Thyroid gland (tissue), 4 donors: ENCODE results near the gene STON1. TPM values are rescaled to one million over a fixed set of nuclear protein-coding genes. Genes with fewer than 3 reads are reported as not detected.
"Not testable (repeated sequence)": the region's sequence is repeated elsewhere in the genome, so short reads cannot be mapped to it uniquely, and the experiment has no call there.

Experiments
- DNase-seq, 2 donors: peaks; one replicate each; pipeline ENCODE4 v3.0.0-alpha.2; 2019
- H3K27ac ChIP-seq, 3 donors: fragments of 200-600 bp; sonication (generic); 1 replicate in 2 of 3; 2 replicates in 1 of 3; pipeline ENCODE4 v1.5.1; 2016 to 2019; ENCODE audit warnings: mild to moderate bottlenecking in 1 of 3, moderate library complexity in 1 of 3
- H3K27me3 ChIP-seq: fragments of 200-600 bp; sonication (generic); one replicate; pipeline ENCODE4 v1.5.1; 2019
- H3K36me3 ChIP-seq, 2 donors: fragments of 200-600 bp; sonication (generic); one replicate each; pipeline ENCODE4 v1.5.1; 2016 to 2019
- H3K4me1 ChIP-seq, 2 donors: fragments of 200-600 bp; sonication (generic); one replicate each; pipeline ENCODE4 v1.5.1; 2017 to 2019
- H3K4me3 ChIP-seq, 3 donors: fragments of 200-600 bp; sonication (generic); replicated peaks in 1 of 3; 1 replicate in 2 of 3; 2 replicates in 1 of 3; pipeline ENCODE4 v1.5.1; 2016; ENCODE audit warnings: mild to moderate bottlenecking in 1 of 3
- H3K9me3 ChIP-seq: fragments of 200-600 bp; sonication (generic); one replicate; pipeline ENCODE4 v1.5.1; 2017
- CTCF ChIP-seq, 6 experiments: fragments of 200-600 bp in 3 of 6; fragments of 450-650 bp in 3 of 6; sonication (generic) in 3 of 6; IDR thresholded peaks; one replicate each; pipeline ENCODE4 v1.5.1; 2016 to 2019; ENCODE audit warnings: antibody characterized with exemption in 6 of 6, mild to moderate bottlenecking in 2 of 6, inconsistent platforms in 1 of 6, moderate library complexity in 1 of 6
- POLR2A ChIP-seq, 2 donors: fragments of 450-650 bp; IDR thresholded peaks; one replicate each; pipeline ENCODE4 v1.6.1; 2017; ENCODE audit warnings: antibody characterized with exemption in 2 of 2, mild to moderate bottlenecking in 2 of 2, moderate library complexity in 1 of 2
- WGBS, 2 donors: methylation state at CpG; one replicate each; pipeline ENCODE4 v1.1.5; 2017; 5-methylcytosine and 5-hydroxymethylcytosine counted together
- intact Hi-C: fragments of 100-400 bp; cut with DNase I; formaldehyde crosslinking; loops from one replicate; pipeline ENCODE4 v1.15.1; 2023
- total RNA-seq, 4 donors: library from RNA; depleted of rRNA; stranded (reverse); fragments of >200 nt; gene quantifications; one replicate each; pipeline ENCODE4 v1.2.3, GENCODE V29; 2016

Gene STON1
- total RNA-seq, 4 donors from 2014 or later: 11.4 to 29.8 (median 15.3) TPM

GRCh38 chr2:48514348-48515003 lies 15.5 kb upstream of the STON1 start:
- DNase-seq: no peak
- Histone ChIP-seq H3K9me3 (no peaks in the 10 kb centered on the region), H3K27ac (peak overlapping the region in 2 of 3 donors; percentile 84 to 88), H3K27me3 (no peaks in the 10 kb centered on the region), H3K4me1 (peaks cover 16 to 30% of the 10 kb centered on the region in 2 donors), H3K36me3 (peaks cover 5 to 30% of the 10 kb centered on the region in 2 donors), H3K4me3 (no peak overlapping the region)
- WGBS, 2 donors: 75 to 85% methylated on average over 9 of the region's 9 CpGs
- TF ChIP-seq POLR2A (IDR thresholded peaks at IDR 0.05): no peak
- no peak for TF ChIP-seq CTCF (IDR thresholded peaks at IDR 0.05)
- intact Hi-C loops: loop anchor here (10.0 kb wide), 1 partner anchor 70 kb away; no protein-coding TSS in a partner anchor

GRCh38 chr2:48515513-48515985 lies 14.4 kb upstream of the STON1 start:
- H3K4me1 ChIP-seq: peaks cover 8 to 19% of the 10 kb centered on the region in 2 donors
- peak; percentile 86 for DNase-seq
- WGBS, 2 donors: 41 to 42% methylated on average over 6 of the region's 6 CpGs
- no peaks in the 10 kb centered on the region for H3K9me3 ChIP-seq
- intact Hi-C loops: loop anchor here (10.0 kb wide), 1 partner anchor 69 kb away; no protein-coding TSS in a partner anchor
- H3K27ac ChIP-seq: peak overlapping the region; percentile 84 to 88 (median 86)
- peaks cover 5 to 36% of the 10 kb centered on the region in 2 donors for H3K36me3 ChIP-seq
- H3K27me3 ChIP-seq: no peaks in the 10 kb centered on the region
- peak in 1 of 2 donors; percentile 17 for TF ChIP-seq POLR2A (IDR thresholded peaks at IDR 0.05)
- no peak for TF ChIP-seq CTCF (IDR thresholded peaks at IDR 0.05)
- no peak overlapping the region for H3K4me3 ChIP-seq

GRCh38 chr2:48519593-48519992 lies 10.4 kb upstream of the STON1 start:
- Histone ChIP-seq H3K36me3 (peaks cover 0 to 26% of the 10 kb centered on the region in 2 donors), H3K4me1 (peaks cover 8 to 16% of the 10 kb centered on the region in 2 donors), H3K27ac (no peak overlapping the region), H3K27me3 (no peaks in the 10 kb centered on the region), H3K4me3 (no peak overlapping the region), H3K9me3 (no peaks in the 10 kb centered on the region)
- DNase-seq: peak; percentile 75 to 81
- 50 to 78% methylated on average over 11 of the region's 11 CpGs for WGBS, 2 donors
- intact Hi-C loops: loop anchor here (10.0 kb wide), 1 partner anchor 65 kb away; no protein-coding TSS in a partner anchor
- no peak for TF ChIP-seq CTCF (IDR thresholded peaks at IDR 0.05)

- 86 to 96% methylated on average over 3 of the region's 3 CpGs for WGBS, 2 donors
- H3K36me3 ChIP-seq, intact Hi-C loops, H3K4me1 ChIP-seq, H3K4me3 ChIP-seq, DNase-seq, H3K27me3 ChIP-seq, H3K9me3 ChIP-seq: not testable (repeated sequence)
- peak overlapping the region in 1 of 3 donors; percentile 22 for H3K27ac ChIP-seq
These were observed 5.2 kb upstream of the STON1 start for GRCh38 chr2:48524756-48525155.

DNA sequence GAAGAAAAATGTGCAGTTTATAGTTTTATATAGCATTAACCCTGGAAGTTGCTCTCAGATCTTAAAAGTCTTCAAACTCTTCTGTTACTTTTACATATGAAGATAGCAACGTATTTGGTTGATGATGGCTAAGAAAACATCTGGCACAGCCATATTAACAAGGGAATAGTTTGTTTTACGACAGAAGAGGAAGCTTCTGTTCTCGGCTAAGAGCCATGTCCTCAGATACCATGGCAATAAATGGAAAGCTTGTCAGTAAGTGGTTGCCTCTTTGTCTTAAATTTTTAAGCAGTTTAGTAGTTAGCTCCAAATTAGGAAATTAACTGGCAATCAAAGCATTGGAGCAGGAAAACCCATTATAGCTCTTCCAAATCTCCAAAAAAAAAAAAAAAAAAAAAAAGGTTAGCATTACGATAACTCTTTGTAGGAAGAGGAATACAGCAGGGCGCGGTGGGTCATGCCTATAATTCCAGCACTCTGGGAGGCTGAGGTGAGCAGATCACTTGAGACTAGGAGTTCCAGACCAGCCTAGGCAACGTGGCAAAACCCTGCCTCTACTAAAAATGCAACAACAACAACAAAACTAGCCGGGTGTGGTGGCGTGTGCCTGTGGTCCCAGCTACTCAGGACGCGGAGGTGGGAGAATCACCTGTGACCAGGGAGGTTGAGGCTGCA lies 4.5 kb upstream of the STON1 start:
- H3K4me3 ChIP-seq: no peak overlapping the region
- no peaks in the 10 kb centered on the region for H3K27me3 ChIP-seq
- no peaks in the 10 kb centered on the region for H3K9me3 ChIP-seq
- DNase-seq: no peak
- no peak for TF ChIP-seq CTCF (IDR thresholded peaks at IDR 0.05)
- no peak for TF ChIP-seq POLR2A (IDR thresholded peaks at IDR 0.05)
- H3K36me3 ChIP-seq: peaks cover 0 to 5% of the 10 kb centered on the region in 2 donors
- 62 to 66% methylated on average over 11 of the region's 11 CpGs for WGBS, 2 donors
- peaks cover 7 to 10% of the 10 kb centered on the region in 2 donors for H3K4me1 ChIP-seq
- intact Hi-C loops: no loop called here
- peak overlapping the region in 2 of 3 donors; percentile 24 to 69 for H3K27ac ChIP-seq
